ENCODE results near the gene ZNF254.

GRCh38 chr19:24178207-24178606 is 91.2 kb downstream of the ZNF254 start:
- TF ChIP-seq CTCF (IDR thresholded peaks at IDR 0.05) (no peak), POLR2A (IDR thresholded peaks at IDR 0.05; ENCODE audit: low read length) (no peak), JUNB (IDR thresholded peaks at IDR 0.05) (no peak), SREBF2 (IDR thresholded peaks at IDR 0.05) (no peak), GATA3 (IDR thresholded peaks at IDR 0.05; ENCODE audit: borderline replicate concordance) (no peak), RFX5 (IDR thresholded peaks at IDR 0.05) (no peak), CEBPB (IDR thresholded peaks at IDR 0.05) (no peak), NFE2L2 (conservative IDR thresholded peaks at IDR 0.05; ENCODE audit: low read length) (no peak), HMGXB4 (CRISPR knock-in tag; IDR thresholded peaks at IDR 0.05; ENCODE audit: borderline replicate concordance) (no peak), HEYL (CRISPR knock-in tag; IDR thresholded peaks at IDR 0.05) (no peak), SMC3 (IDR thresholded peaks at IDR 0.05) (no peak), CHD4 (IDR thresholded peaks at IDR 0.05; ENCODE audit: borderline replicate concordance) (no peak)
